Measurements from ENCODE around the gene ABCF2.

- TF ChIP-seq FOSL2 (IDR thresholded peaks at IDR 0.05; ENCODE audit: borderline replicate concordance, low read depth) (no peak), POLR2AphosphoS5 (IDR thresholded peaks at IDR 0.05; ENCODE audit: low read depth, low read length) (no peak), RFX5 (IDR thresholded peaks at IDR 0.05; ENCODE audit: low read length) (no peak), TCF12 (IDR thresholded peaks at IDR 0.05) (no peak), FOXM1 (IDR thresholded peaks at IDR 0.05; ENCODE audit: low read depth) (no peak), CTCF (IDR thresholded peaks at IDR 0.05) (no peak), EZH2phosphoT487 (IDR thresholded peaks at IDR 0.05; ENCODE audit: borderline replicate concordance, low read depth) (no peak), NRF1 (IDR thresholded peaks at IDR 0.05; ENCODE audit: low read depth, low read length) (no peak), USF1 (IDR thresholded peaks at IDR 0.05; ENCODE audit: borderline replicate concordance, low read depth) (no peak)
Measured at GRCh38 chr7:151201344-151201743, 25.7 kb downstream of the ABCF2 start.

Data from SK-N-SH (cell line).